Measurements from ENCODE around the gene NF1.

- no peak for TF ChIP-seq ZBTB8A (tag by site-specific recombination; IDR thresholded peaks at IDR 0.05)
- TF ChIP-seq ZNF146 (tag by site-specific recombination; IDR thresholded peaks at IDR 0.05) = no peak
- TF ChIP-seq ZNF843 (tag by site-specific recombination; IDR thresholded peaks at IDR 0.05) = no peak
- TF ChIP-seq ZBTB1 (tag by site-specific recombination; IDR thresholded peaks at IDR 0.05) = no peak
- no peak for TF ChIP-seq SP2 (tag by site-specific recombination; IDR thresholded peaks at IDR 0.05)
- no peak for TF ChIP-seq KLF16 (tag by site-specific recombination; IDR thresholded peaks at IDR 0.05)
- no peak for TF ChIP-seq CTCF (tag by site-specific recombination; IDR thresholded peaks at IDR 0.05)
- TF ChIP-seq ZNF513 (tag by site-specific recombination; IDR thresholded peaks at IDR 0.05) = no peak
- TF ChIP-seq ZNF274 (IDR thresholded peaks at IDR 0.05; ENCODE audit: low read length) = no peak
- no peak for TF ChIP-seq ZNF274 (tag by site-specific recombination; IDR thresholded peaks at IDR 0.05; ENCODE audit: borderline replicate concordance)
Measured at GRCh38 chr17:31147507-31148202, 52.9 kb downstream of the NF1 start.

Data from HEK293 (cell line).